ENCODE results near the gene DDA1.

DNA sequence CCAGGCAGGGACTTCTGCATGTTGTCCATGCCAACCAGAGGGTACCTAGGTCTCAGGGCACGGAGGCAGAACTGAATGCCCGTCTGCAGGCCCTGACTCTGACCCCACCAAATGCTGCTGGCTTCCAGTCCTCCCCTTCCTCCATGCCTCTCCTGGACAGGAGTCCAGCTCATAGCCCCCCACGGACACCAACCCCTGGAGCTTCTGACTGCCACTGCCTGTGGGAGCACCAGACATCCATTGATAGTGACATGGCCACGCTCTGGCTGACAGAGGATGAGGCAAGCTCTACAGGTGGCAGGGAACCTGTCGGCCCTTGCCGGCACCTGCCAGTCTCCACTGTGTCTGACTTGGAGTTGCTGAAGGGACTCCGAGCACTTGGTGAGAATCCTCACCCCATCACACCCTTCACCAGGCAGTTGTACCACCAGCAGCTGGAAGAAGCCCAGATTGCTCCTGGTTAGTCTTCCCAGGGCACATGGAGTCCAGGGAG is 25.8 kb upstream of the DDA1 start:
- TF ChIP-seq, protein P1, sequence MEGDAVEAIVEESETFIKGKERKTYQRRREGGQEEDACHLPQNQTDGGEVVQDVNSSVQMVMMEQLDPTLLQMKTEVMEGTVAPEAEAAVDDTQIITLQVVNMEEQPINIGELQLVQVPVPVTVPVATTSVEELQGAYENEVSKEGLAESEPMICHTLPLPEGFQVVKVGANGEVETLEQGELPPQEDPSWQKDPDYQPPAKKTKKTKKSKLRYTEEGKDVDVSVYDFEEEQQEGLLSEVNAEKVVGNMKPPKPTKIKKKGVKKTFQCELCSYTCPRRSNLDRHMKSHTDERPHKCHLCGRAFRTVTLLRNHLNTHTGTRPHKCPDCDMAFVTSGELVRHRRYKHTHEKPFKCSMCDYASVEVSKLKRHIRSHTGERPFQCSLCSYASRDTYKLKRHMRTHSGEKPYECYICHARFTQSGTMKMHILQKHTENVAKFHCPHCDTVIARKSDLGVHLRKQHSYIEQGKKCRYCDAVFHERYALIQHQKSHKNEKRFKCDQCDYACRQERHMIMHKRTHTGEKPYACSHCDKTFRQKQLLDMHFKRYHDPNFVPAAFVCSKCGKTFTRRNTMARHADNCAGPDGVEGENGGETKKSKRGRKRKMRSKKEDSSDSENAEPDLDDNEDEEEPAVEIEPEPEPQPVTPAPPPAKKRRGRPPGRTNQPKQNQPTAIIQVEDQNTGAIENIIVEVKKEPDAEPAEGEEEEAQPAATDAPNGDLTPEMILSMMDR (IDR thresholded peaks at IDR 0.05; ENCODE audit: poor library complexity), result no peak
- TF ChIP-seq EZH2 (IDR thresholded peaks at IDR 0.05; ENCODE audit: borderline replicate concordance), result no peak

All from hepatocyte (in vitro differentiated cells).